Endothelial cell of umbilical vein (primary cell): Measurements from ENCODE around the gene ARHGEF7. TPM values are rescaled to one million over a fixed set of nuclear protein-coding genes. Genes with fewer than 3 reads are reported as not detected.
A peak's percentile ranks its signal among the peaks of the same experiment; 100 is the strongest.
"Not testable (repeated sequence)": the region's sequence is repeated elsewhere in the genome, so short reads cannot be mapped to it uniquely, and the experiment has no call there.

Experiments used
- BruUV-seq: library from RNA; stranded (reverse); fragments of 400-500 nt; replicated peaks from 2 replicates; lab custom pipeline; 2021; lab: Mats Ljungman, UMichigan
- CTCF ChIA-PET: fragments of 300-600, 350-600 bp; sonication (Branson Sonifier 250); formaldehyde crosslinking; loops from one replicate; lab custom pipeline; 2021; ENCODE audit warnings: antibody characterized with exemption, inconsistent platforms; lab: Charles Lee
- POLR2A ChIA-PET: fragments of 300-600, 350-600 bp; sonication (Branson Sonifier 250); formaldehyde crosslinking; loops from one replicate; lab custom pipeline; 2021; ENCODE audit warnings: antibody characterized with exemption, inconsistent platforms; lab: Charles Lee
- DNase-seq: peaks from one replicate; pipeline ENCODE4 v3.0.0-alpha.2; 2011; ENCODE audit warnings: low read depth, low spot score
- FAIRE-seq: peaks from 2 replicates; lab custom pipeline; 2011; peaks lifted over from hg19 to GRCh38; lab: Jason Lieb, UNC
- H2AFZ ChIP-seq: 2 replicates; pipeline ENCODE4 v1.6.0; 2012; ENCODE audit warnings: low read depth, low read length, control low read depth, inconsistent platforms
- H3K27ac ChIP-seq: 2 replicates; pipeline ENCODE4 v1.5.1; 2011; ENCODE audit warnings: low read depth, mild to moderate bottlenecking, control low read depth, low read length, moderate library complexity; ENCODE audit not compliant: insufficient read depth
- H3K27me3 ChIP-seq, 2 experiments: 2 replicates each; pipeline versions ENCODE4 v1.6.0 to v1.6.1; 2011; ENCODE audit warnings: low read length in 2 of 2, mixed read lengths in 1 of 2; ENCODE audit not compliant: control insufficient read depth in 2 of 2, insufficient read depth in 2 of 2
- H3K36me3 ChIP-seq, 2 experiments: 2 replicates in 1 of 2; 3 replicates in 1 of 2; pipeline ENCODE4 v1.5.1; 2011; ENCODE audit warnings: low read length in 2 of 2, mild to moderate bottlenecking in 1 of 2, moderate library complexity in 1 of 2; ENCODE audit not compliant: control insufficient read depth in 2 of 2, insufficient read depth in 2 of 2; ENCODE audit errors: extremely low read depth in 1 of 2
- H3K4me1 ChIP-seq: 3 replicates; pipeline ENCODE4 v1.5.1; 2011; ENCODE audit warnings: mild to moderate bottlenecking, low read length; ENCODE audit not compliant: control insufficient read depth, insufficient read depth; ENCODE audit errors: extremely low read depth
- H3K4me2 ChIP-seq: 2 replicates; pipeline ENCODE4 v1.6.1; 2011; ENCODE audit warnings: low read length, control low read depth, mixed read lengths; ENCODE audit not compliant: insufficient read depth
- H3K4me3 ChIP-seq, 3 experiments: fragments of 200-600 bp in 1 of 3; sonication (generic), shearing (Covaris generic) in 1 of 3; replicated peaks in 1 of 3; 2 replicates each; pipeline ENCODE4 v1.5.1; 2011 to 2016; ENCODE audit warnings: control low read depth in 3 of 3, low read length in 3 of 3, mild to moderate bottlenecking in 2 of 3, inconsistent platforms in 1 of 3, low read depth in 1 of 3, moderate library complexity in 1 of 3; ENCODE audit not compliant: insufficient read depth in 1 of 3
- H3K79me2 ChIP-seq: 2 replicates; pipeline ENCODE4 v1.6.0; 2012; ENCODE audit warnings: low read length, inconsistent platforms; ENCODE audit not compliant: control insufficient read depth, insufficient read depth
- H3K9ac ChIP-seq: replicated peaks from 2 replicates; pipeline ENCODE3; 2011; ENCODE audit warnings: low read length, control low read depth; ENCODE audit not compliant: insufficient read depth; ENCODE audit errors: extremely low read depth
- H3K9me1 ChIP-seq: replicated peaks from 3 replicates; pipeline ENCODE4 v1.6.0; 2011; ENCODE audit warnings: mild to moderate bottlenecking, low read length; ENCODE audit not compliant: control insufficient read depth, insufficient read depth; ENCODE audit errors: extremely low read depth
- H3K9me3 ChIP-seq: replicated peaks from 2 replicates; pipeline ENCODE4 v1.5.1; 2012; ENCODE audit warnings: low read length, inconsistent platforms; ENCODE audit not compliant: control insufficient read depth, insufficient read depth
- H4K20me1 ChIP-seq: replicated peaks from 2 replicates; pipeline ENCODE3; 2011; ENCODE audit warnings: mild to moderate bottlenecking, low read length; ENCODE audit not compliant: control insufficient read depth, insufficient read depth; ENCODE audit errors: extremely low read depth
- CTCF ChIP-seq, 2 donors: IDR thresholded peaks; 1 replicate in 1 of 2; 2 replicates in 1 of 2; pipeline ENCODE4 v1.5.1; 2011; ENCODE audit warnings: low read length in 2 of 2, mild to moderate bottlenecking in 2 of 2, moderate library complexity in 2 of 2, control low read depth in 1 of 2, inconsistent platforms in 1 of 2, low read depth in 1 of 2; ENCODE audit not compliant: insufficient read depth in 1 of 2; ENCODE audit errors: extremely low read depth in 1 of 2
- EZH2 ChIP-seq: IDR thresholded peaks from 2 replicates; pipeline ENCODE4 v1.6.1; 2012; ENCODE audit warnings: borderline replicate concordance, low read depth, mild to moderate bottlenecking, moderate library complexity, low read length, inconsistent platforms; ENCODE audit not compliant: severe bottlenecking
- FOS ChIP-seq: IDR thresholded peaks from 2 replicates; pipeline ENCODE4 v1.6.1; 2011; ENCODE audit warnings: mild to moderate bottlenecking, low read length, moderate library complexity, borderline replicate concordance; ENCODE audit not compliant: insufficient read depth
- GATA2 ChIP-seq: IDR thresholded peaks from 2 replicates; pipeline ENCODE4 v1.7.0; 2011; ENCODE audit warnings: low read depth, mild to moderate bottlenecking, moderate library complexity, mixed read lengths, low read length; ENCODE audit not compliant: insufficient read length, insufficient read depth
- JUN ChIP-seq: IDR thresholded peaks from 2 replicates; pipeline ENCODE4 v1.6.1; 2011; ENCODE audit warnings: borderline replicate concordance, low read depth; ENCODE audit not compliant: insufficient read length, insufficient read depth
- MAX ChIP-seq: IDR thresholded peaks from 2 replicates; pipeline ENCODE4 v1.6.1; 2011; ENCODE audit not compliant: insufficient read depth, insufficient read length
- MYC ChIP-seq: IDR thresholded peaks from one replicate; pipeline ENCODE4 v1.6.1; 2011; ENCODE audit warnings: mild to moderate bottlenecking, low read depth, low read length
- POLR2A ChIP-seq: IDR thresholded peaks from 2 replicates; pipeline ENCODE4 v1.6.1; 2012; ENCODE audit warnings: low read depth, mild to moderate bottlenecking, control low read depth, low read length
- POLR2AphosphoS5 ChIP-seq: IDR thresholded peaks from 2 replicates; pipeline ENCODE4 v1.6.1; 2012; ENCODE audit warnings: low read depth, mild to moderate bottlenecking, control low read depth, low read length, moderate library complexity; ENCODE audit not compliant: insufficient read depth
- dilution Hi-C: fragments of 300-500 bp; cut with MboI; formaldehyde crosslinking; loops from one replicate; pipeline ENCODE4 v1.15.0; 2019; ENCODE audit warnings: low sequenced_read_pairs; ENCODE audit not compliant: extremely low pct_ligation_motif_present
- intact Hi-C: fragments of 100-400 bp; cut with micrococcal nuclease; formaldehyde crosslinking; loops from one replicate; pipeline ENCODE4 v1.10.0; 2022
- polyA plus RNA-seq, 4 experiments: library from polyadenylated mRNA; depleted of rRNA in 3 of 4; stranded (reverse) in 3 of 4; unstranded in 1 of 4; fragments of >200 nt; gene quantifications; 2 replicates each; pipeline versions ENCODE4 v1.2.1 to v1.2.3, GENCODE V29; 2011 to 2012; ENCODE audit warnings: missing spikeins in 1 of 4
- total RNA-seq: library from RNA; stranded (reverse); gene quantifications from 2 replicates; pipeline ENCODE4 v1.2.3, GENCODE V29; 2021

Gene ARHGEF7
- total and polyA plus RNA-seq, 2 donors (not counting 3 experiments of a cell fraction or from before 2014, with no cell fraction given): 94.9 to 155 TPM

GRCh38 chr13:111187960-111188541 is 72.9 kb downstream of the ARHGEF7 start:
- DNase-seq: peak; percentile 44
- no peaks in the 10 kb centered on the region for H3K9me3 ChIP-seq
- no peak overlapping the region for H3K27ac ChIP-seq
- TF ChIP-seq CTCF (IDR thresholded peaks at IDR 0.05; ENCODE audit: extremely low read depth in 1 of 2, insufficient read depth in 1 of 2, low read depth in 1 of 2, low read length in 2 of 2) (no peak), GATA2 (no peak), EZH2 (no peak), MAX (no peak), FOS (peak; percentile 31), JUN (peak; percentile 48), MYC (no peak), POLR2AphosphoS5 (no peak), POLR2A (no peak)
- ChIA-PET POLR2A (no interaction called here), CTCF (interaction anchor here (1.0 to 3.1 kb wide), 5 partner anchors 10 to 120 kb away, joined by 3 to 14 read pairs (median 3); no protein-coding TSS in a partner anchor)
- H3K9me1 ChIP-seq: no peaks in the 10 kb centered on the region
- peaks cover 52% of the 10 kb centered on the region for H3K79me2 ChIP-seq
- H3K4me2 ChIP-seq: no peak overlapping the region
- peaks cover 9% of the 10 kb centered on the region for H3K4me1 ChIP-seq
- no peak overlapping the region for H2AFZ ChIP-seq
- no peaks in the 10 kb centered on the region for H3K27me3 ChIP-seq
- H4K20me1 ChIP-seq: no peaks in the 10 kb centered on the region
- no peak overlapping the region for H3K9ac ChIP-seq
- intact Hi-C loops (no loop called here), dilution Hi-C loops (no loop called here)
- no TSS peak for BruUV-seq
- no peak overlapping the region for H3K4me3 ChIP-seq
- FAIRE-seq: peak; percentile 38
- no peaks in the 10 kb centered on the region for H3K36me3 ChIP-seq

- H4K20me1 ChIP-seq, POLR2A ChIA-PET: not testable (repeated sequence)
Observed at GRCh38 chr13:111189064-111189505, 74.0 kb downstream of the ARHGEF7 start.

GRCh38 chr13:111189516-111189915 is 74.4 kb downstream of the ARHGEF7 start:
- BruUV-seq, dilution Hi-C loops: not testable (repeated sequence)

More at GRCh38 chr13:111189064-111189505, 74.0 kb downstream of the ARHGEF7 start:
- H3K9ac ChIP-seq, H3K9me1 ChIP-seq, H3K9me3 ChIP-seq, BruUV-seq, H3K4me2 ChIP-seq, H2AFZ ChIP-seq, H3K36me3 ChIP-seq, H3K27ac ChIP-seq, intact Hi-C loops, H3K4me3 ChIP-seq, H3K4me1 ChIP-seq, H3K27me3 ChIP-seq, DNase-seq, dilution Hi-C loops, FAIRE-seq: not testable (repeated sequence)
- peaks cover 49% of the 10 kb centered on the region for H3K79me2 ChIP-seq
- CTCF ChIA-PET: interaction anchor here (3.1 kb wide), 1 partner anchor 14 kb away, joined by 14 read pairs; no protein-coding TSS in a partner anchor

More at GRCh38 chr13:111189516-111189915, 74.4 kb downstream of the ARHGEF7 start:
- FAIRE-seq, H3K9me3 ChIP-seq, H3K4me2 ChIP-seq, H3K9me1 ChIP-seq, H3K27ac ChIP-seq, POLR2A ChIA-PET, H2AFZ ChIP-seq, H3K27me3 ChIP-seq, H4K20me1 ChIP-seq, intact Hi-C loops, H3K4me3 ChIP-seq, H3K36me3 ChIP-seq, DNase-seq, H3K9ac ChIP-seq: not testable (repeated sequence)
- Histone ChIP-seq H3K4me1 (peaks cover 11% of the 10 kb centered on the region), H3K79me2 (peaks cover 46% of the 10 kb centered on the region)
- CTCF ChIA-PET: interaction anchor here (3.1 kb wide), 1 partner anchor 13 kb away, joined by 14 read pairs; no protein-coding TSS in a partner anchor
